Neural cell (in vitro differentiated cells): Measurements from ENCODE around the gene PARVB.

ENCODE experiments used
- CTCF ChIP-seq: fragments of 450-650 bp; IDR thresholded peaks from 2 replicates; pipeline ENCODE4 v1.5.1; 2014; ENCODE audit warnings: antibody characterized with exemption, mild to moderate bottlenecking, moderate library complexity; ENCODE audit not compliant: poor library complexity, severe bottlenecking
- REST ChIP-seq: IDR thresholded peaks from 2 replicates; pipeline ENCODE4 v1.6.1; 2012; ENCODE audit warnings: borderline replicate concordance

GRCh38 chr22:44046485-44047141 lies 22.5 kb downstream of the PARVB start:
- no peak for TF ChIP-seq CTCF
- no peak for TF ChIP-seq REST
